NB4 (cell line): Measurements from ENCODE around the gene FBXW2.

Source experiments
- CTCF ChIP-seq: IDR thresholded peaks from one replicate; pipeline ENCODE4 v1.5.1; 2012; ENCODE audit warnings: low read depth, low read length
- MAX ChIP-seq: IDR thresholded peaks from 2 replicates; pipeline ENCODE4 v1.6.1; 2011; ENCODE audit warnings: low read depth, low read length
- MYC ChIP-seq: IDR thresholded peaks from 2 replicates; pipeline ENCODE4 v1.6.1; 2011; ENCODE audit warnings: low read depth, low read length
- POLR2A ChIP-seq: IDR thresholded peaks from 2 replicates; pipeline ENCODE4 v1.6.1; 2011; ENCODE audit warnings: mild to moderate bottlenecking; ENCODE audit not compliant: insufficient read length; ENCODE audit errors: extremely low read depth

DNA sequence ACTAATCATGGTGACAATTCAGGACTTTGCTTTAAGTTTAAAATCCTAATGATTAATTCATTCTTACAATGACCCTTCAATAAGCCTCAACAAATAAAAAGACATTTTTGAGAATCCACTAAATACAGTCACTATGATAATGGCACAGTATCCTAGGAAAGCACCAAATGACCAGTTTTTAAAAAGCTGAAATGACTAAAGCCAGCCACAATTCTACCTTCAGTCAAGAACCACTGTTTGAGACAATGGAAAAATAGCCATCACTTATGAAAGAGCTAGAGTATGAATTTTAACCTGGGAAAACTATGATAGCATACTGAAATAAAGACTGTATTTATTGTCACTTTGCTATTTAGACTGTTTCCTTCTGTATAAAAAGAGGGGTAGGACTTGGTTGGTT lies 14.0 kb downstream of the FBXW2 start:
- TF ChIP-seq CTCF (no peak), MAX (no peak), POLR2A (no peak), MYC (no peak)
